Breast epithelium (tissue), 4 donors: ENCODE results near the gene PPT2. TPM values are rescaled to one million over a fixed set of nuclear protein-coding genes. Genes with fewer than 3 reads are reported as not detected.
A peak's percentile ranks its signal among the peaks of the same experiment; 100 is the strongest.

Source experiments
- DNase-seq, 2 donors: peaks; one replicate each; pipeline ENCODE4 v3.0.0-alpha.2; 2019; ENCODE audit warnings: low spot score in 2 of 2
- H3K27ac ChIP-seq, 2 donors: fragments of 200-600 bp; sonication (generic) in 1 of 2; one replicate each; pipeline ENCODE4 v1.5.1; 2016 to 2019; ENCODE audit warnings: mild to moderate bottlenecking in 1 of 2
- H3K27me3 ChIP-seq, 2 donors: fragments of 200-600 bp; sonication (generic) in 1 of 2; one replicate each; pipeline versions ENCODE4 v1.5.1 to v1.6.0; 2017 to 2019; ENCODE audit warnings: control low read depth in 1 of 2, mild to moderate bottlenecking in 1 of 2
- H3K36me3 ChIP-seq: fragments of 200-600 bp; one replicate; pipeline ENCODE4 v1.5.1; 2019
- H3K4me1 ChIP-seq, 2 donors: fragments of 200-600 bp; sonication (generic); one replicate each; pipeline ENCODE4 v1.5.1; 2016 to 2019; ENCODE audit warnings: control low read depth in 1 of 2
- H3K4me3 ChIP-seq, 3 donors: fragments of 200-600 bp; sonication (generic); 1 replicate in 2 of 3; 2 replicates in 1 of 3; pipeline ENCODE4 v1.5.1; 2016 to 2019; ENCODE audit warnings: mild to moderate bottlenecking in 3 of 3, moderate library complexity in 2 of 3
- H3K9me3 ChIP-seq, 2 donors: fragments of 200-600 bp; sonication (generic) in 1 of 2; one replicate each; pipeline ENCODE4 v1.5.1; 2016 to 2019; ENCODE audit warnings: control low read depth in 1 of 2
- CTCF ChIP-seq, 3 donors: fragments of 450-650 bp; IDR thresholded peaks; one replicate each; pipeline ENCODE4 v1.5.1; 2016 to 2017; ENCODE audit warnings: antibody characterized with exemption in 3 of 3, mild to moderate bottlenecking in 3 of 3, moderate library complexity in 3 of 3
- POLR2A ChIP-seq: fragments of 450-650 bp; IDR thresholded peaks from one replicate; pipeline ENCODE4 v1.6.1; 2016; ENCODE audit warnings: antibody characterized with exemption, mild to moderate bottlenecking, moderate library complexity
- POLR2AphosphoS5 ChIP-seq, 3 donors: sonication (generic); formaldehyde crosslinking; IDR thresholded peaks; one replicate each; pipeline ENCODE4 v1.6.1; 2017; ENCODE audit warnings: antibody characterized with exemption in 3 of 3
- intact Hi-C: fragments of 100-400 bp; cut with DNase I; formaldehyde crosslinking; loops from one replicate; pipeline ENCODE4 v1.15.1; 2023; ENCODE audit warnings: low total_unique reads
- total RNA-seq, 3 donors: library from RNA; depleted of rRNA; stranded (reverse); fragments of >200 nt; gene quantifications; one replicate each; pipeline ENCODE4 v1.1.0, GENCODE V29; 2016

Gene PPT2
- total RNA-seq, 3 donors from 2014 or later: 18.4 to 59.6 (median 28.5) TPM

GRCh38 chr6:32146287-32146686 lies 7.7 kb upstream of the PPT2 start:
- Histone ChIP-seq H3K4me1 (no peaks in the 10 kb centered on the region), H3K27ac (no peak overlapping the region), H3K4me3 (no peak overlapping the region), H3K9me3 (no peaks in the 10 kb centered on the region), H3K27me3 (no peaks in the 10 kb centered on the region), H3K36me3 (no peaks in the 10 kb centered on the region)
- TF ChIP-seq POLR2AphosphoS5 (IDR thresholded peaks at IDR 0.05) (no peak), POLR2A (no peak), CTCF (IDR thresholded peaks at IDR 0.05) (no peak)
- intact Hi-C loops: no loop called here
- no peak for DNase-seq

- no peak for DNase-seq
- H3K27ac ChIP-seq: no peak overlapping the region
- TF ChIP-seq CTCF (IDR thresholded peaks at IDR 0.05): no peak
- no peak for TF ChIP-seq POLR2A
- no peak for TF ChIP-seq POLR2AphosphoS5 (IDR thresholded peaks at IDR 0.05)
- intact Hi-C loops: no loop called here
- H3K4me1 ChIP-seq: no peaks in the 10 kb centered on the region
- H3K36me3 ChIP-seq: no peaks in the 10 kb centered on the region
- no peaks in the 10 kb centered on the region for H3K9me3 ChIP-seq
- H3K4me3 ChIP-seq: no peak overlapping the region
- no peaks in the 10 kb centered on the region for H3K27me3 ChIP-seq
Observed at GRCh38 chr6:32146687-32147086, 7.3 kb upstream of the PPT2 start.

- Histone ChIP-seq H3K4me1 (no peaks in the 10 kb centered on the region), H3K9me3 (no peaks in the 10 kb centered on the region), H3K27me3 (no peaks in the 10 kb centered on the region), H3K36me3 (no peaks in the 10 kb centered on the region), H3K27ac (no peak overlapping the region), H3K4me3 (no peak overlapping the region)
- no peak for DNase-seq
- intact Hi-C loops: no loop called here
- TF ChIP-seq POLR2AphosphoS5 (IDR thresholded peaks at IDR 0.05): no peak
Observed at GRCh38 chr6:32147401-32148132, 6.4 kb upstream of the PPT2 start.

GRCh38 chr6:32148289-32149091 lies 5.5 kb upstream of the PPT2 start:
- Histone ChIP-seq H3K36me3 (no peaks in the 10 kb centered on the region), H3K4me1 (no peaks in the 10 kb centered on the region), H3K9me3 (no peaks in the 10 kb centered on the region), H3K27ac (no peak overlapping the region), H3K27me3 (no peaks in the 10 kb centered on the region), H3K4me3 (peak overlapping the region in 2 of 3 donors; percentile 26 to 33)
- TF ChIP-seq POLR2AphosphoS5 (IDR thresholded peaks at IDR 0.05) (no peak), CTCF (IDR thresholded peaks at IDR 0.05) (no peak), POLR2A (no peak)
- DNase-seq: no peak
- intact Hi-C loops: no loop called here

GRCh38 chr6:32149092-32149755 lies 4.7 kb upstream of the PPT2 start:
- DNase-seq: no peak
- Histone ChIP-seq H3K27ac (no peak overlapping the region), H3K36me3 (no peaks in the 10 kb centered on the region), H3K4me3 (peak overlapping the region in 2 of 3 donors; percentile 26 to 33), H3K9me3 (no peaks in the 10 kb centered on the region), H3K27me3 (no peaks in the 10 kb centered on the region), H3K4me1 (no peaks in the 10 kb centered on the region)
- TF ChIP-seq POLR2A: no peak
- TF ChIP-seq CTCF (IDR thresholded peaks at IDR 0.05): no peak
- no peak for TF ChIP-seq POLR2AphosphoS5 (IDR thresholded peaks at IDR 0.05)
- intact Hi-C loops: no loop called here
